Endothelial cell of umbilical vein (primary cell): ENCODE data around the gene MYO5B. TPM values are rescaled to one million over a fixed set of nuclear protein-coding genes. Genes with fewer than 3 reads are reported as not detected.

Experiments used
- BruUV-seq: library from RNA; stranded (reverse); fragments of 400-500 nt; replicated peaks from 2 replicates; lab custom pipeline; 2021; lab: Mats Ljungman, UMichigan
- CTCF ChIA-PET: fragments of 300-600, 350-600 bp; sonication (Branson Sonifier 250); formaldehyde crosslinking; loops from one replicate; lab custom pipeline; 2021; ENCODE audit warnings: antibody characterized with exemption, inconsistent platforms; lab: Charles Lee
- POLR2A ChIA-PET: fragments of 300-600, 350-600 bp; sonication (Branson Sonifier 250); formaldehyde crosslinking; loops from one replicate; lab custom pipeline; 2021; ENCODE audit warnings: antibody characterized with exemption, inconsistent platforms; lab: Charles Lee
- DNase-seq: peaks from one replicate; pipeline ENCODE4 v3.0.0-alpha.2; 2011; ENCODE audit warnings: low read depth, low spot score
- FAIRE-seq: peaks from 2 replicates; lab custom pipeline; 2011; peaks lifted over from hg19 to GRCh38; lab: Jason Lieb, UNC
- H2AFZ ChIP-seq: 2 replicates; pipeline ENCODE4 v1.6.0; 2012; ENCODE audit warnings: low read depth, low read length, control low read depth, inconsistent platforms
- H3K27ac ChIP-seq: 2 replicates; pipeline ENCODE4 v1.5.1; 2011; ENCODE audit warnings: low read depth, mild to moderate bottlenecking, control low read depth, low read length, moderate library complexity; ENCODE audit not compliant: insufficient read depth
- H3K27me3 ChIP-seq, 2 experiments: 2 replicates each; pipeline versions ENCODE4 v1.6.0 to v1.6.1; 2011; ENCODE audit warnings: low read length in 2 of 2, mixed read lengths in 1 of 2; ENCODE audit not compliant: control insufficient read depth in 2 of 2, insufficient read depth in 2 of 2
- H3K36me3 ChIP-seq, 2 experiments: 2 replicates in 1 of 2; 3 replicates in 1 of 2; pipeline ENCODE4 v1.5.1; 2011; ENCODE audit warnings: low read length in 2 of 2, mild to moderate bottlenecking in 1 of 2, moderate library complexity in 1 of 2; ENCODE audit not compliant: control insufficient read depth in 2 of 2, insufficient read depth in 2 of 2; ENCODE audit errors: extremely low read depth in 1 of 2
- H3K4me1 ChIP-seq: 3 replicates; pipeline ENCODE4 v1.5.1; 2011; ENCODE audit warnings: mild to moderate bottlenecking, low read length; ENCODE audit not compliant: control insufficient read depth, insufficient read depth; ENCODE audit errors: extremely low read depth
- H3K4me2 ChIP-seq: 2 replicates; pipeline ENCODE4 v1.6.1; 2011; ENCODE audit warnings: low read length, control low read depth, mixed read lengths; ENCODE audit not compliant: insufficient read depth
- H3K4me3 ChIP-seq, 3 experiments: fragments of 200-600 bp in 1 of 3; sonication (generic), shearing (Covaris generic) in 1 of 3; replicated peaks in 1 of 3; 2 replicates each; pipeline ENCODE4 v1.5.1; 2011 to 2016; ENCODE audit warnings: control low read depth in 3 of 3, low read length in 3 of 3, mild to moderate bottlenecking in 2 of 3, inconsistent platforms in 1 of 3, low read depth in 1 of 3, moderate library complexity in 1 of 3; ENCODE audit not compliant: insufficient read depth in 1 of 3
- H3K79me2 ChIP-seq: 2 replicates; pipeline ENCODE4 v1.6.0; 2012; ENCODE audit warnings: low read length, inconsistent platforms; ENCODE audit not compliant: control insufficient read depth, insufficient read depth
- H3K9ac ChIP-seq: replicated peaks from 2 replicates; pipeline ENCODE3; 2011; ENCODE audit warnings: low read length, control low read depth; ENCODE audit not compliant: insufficient read depth; ENCODE audit errors: extremely low read depth
- H3K9me1 ChIP-seq: replicated peaks from 3 replicates; pipeline ENCODE4 v1.6.0; 2011; ENCODE audit warnings: mild to moderate bottlenecking, low read length; ENCODE audit not compliant: control insufficient read depth, insufficient read depth; ENCODE audit errors: extremely low read depth
- H3K9me3 ChIP-seq: replicated peaks from 2 replicates; pipeline ENCODE4 v1.5.1; 2012; ENCODE audit warnings: low read length, inconsistent platforms; ENCODE audit not compliant: control insufficient read depth, insufficient read depth
- H4K20me1 ChIP-seq: replicated peaks from 2 replicates; pipeline ENCODE3; 2011; ENCODE audit warnings: mild to moderate bottlenecking, low read length; ENCODE audit not compliant: control insufficient read depth, insufficient read depth; ENCODE audit errors: extremely low read depth
- CTCF ChIP-seq, 2 donors: IDR thresholded peaks; 1 replicate in 1 of 2; 2 replicates in 1 of 2; pipeline ENCODE4 v1.5.1; 2011; ENCODE audit warnings: low read length in 2 of 2, mild to moderate bottlenecking in 2 of 2, moderate library complexity in 2 of 2, control low read depth in 1 of 2, inconsistent platforms in 1 of 2, low read depth in 1 of 2; ENCODE audit not compliant: insufficient read depth in 1 of 2; ENCODE audit errors: extremely low read depth in 1 of 2
- EZH2 ChIP-seq: IDR thresholded peaks from 2 replicates; pipeline ENCODE4 v1.6.1; 2012; ENCODE audit warnings: borderline replicate concordance, low read depth, mild to moderate bottlenecking, moderate library complexity, low read length, inconsistent platforms; ENCODE audit not compliant: severe bottlenecking
- FOS ChIP-seq: IDR thresholded peaks from 2 replicates; pipeline ENCODE4 v1.6.1; 2011; ENCODE audit warnings: mild to moderate bottlenecking, low read length, moderate library complexity, borderline replicate concordance; ENCODE audit not compliant: insufficient read depth
- GATA2 ChIP-seq: IDR thresholded peaks from 2 replicates; pipeline ENCODE4 v1.7.0; 2011; ENCODE audit warnings: low read depth, mild to moderate bottlenecking, moderate library complexity, mixed read lengths, low read length; ENCODE audit not compliant: insufficient read length, insufficient read depth
- JUN ChIP-seq: IDR thresholded peaks from 2 replicates; pipeline ENCODE4 v1.6.1; 2011; ENCODE audit warnings: borderline replicate concordance, low read depth; ENCODE audit not compliant: insufficient read length, insufficient read depth
- MAX ChIP-seq: IDR thresholded peaks from 2 replicates; pipeline ENCODE4 v1.6.1; 2011; ENCODE audit not compliant: insufficient read depth, insufficient read length
- MYC ChIP-seq: IDR thresholded peaks from one replicate; pipeline ENCODE4 v1.6.1; 2011; ENCODE audit warnings: mild to moderate bottlenecking, low read depth, low read length
- POLR2A ChIP-seq: IDR thresholded peaks from 2 replicates; pipeline ENCODE4 v1.6.1; 2012; ENCODE audit warnings: low read depth, mild to moderate bottlenecking, control low read depth, low read length
- POLR2AphosphoS5 ChIP-seq: IDR thresholded peaks from 2 replicates; pipeline ENCODE4 v1.6.1; 2012; ENCODE audit warnings: low read depth, mild to moderate bottlenecking, control low read depth, low read length, moderate library complexity; ENCODE audit not compliant: insufficient read depth
- dilution Hi-C: fragments of 300-500 bp; cut with MboI; formaldehyde crosslinking; loops from one replicate; pipeline ENCODE4 v1.15.0; 2019; ENCODE audit warnings: low sequenced_read_pairs; ENCODE audit not compliant: extremely low pct_ligation_motif_present
- intact Hi-C: fragments of 100-400 bp; cut with micrococcal nuclease; formaldehyde crosslinking; loops from one replicate; pipeline ENCODE4 v1.10.0; 2022
- polyA plus RNA-seq, 4 experiments: library from polyadenylated mRNA; depleted of rRNA in 3 of 4; stranded (reverse) in 3 of 4; unstranded in 1 of 4; fragments of >200 nt; gene quantifications; 2 replicates each; pipeline versions ENCODE4 v1.2.1 to v1.2.3, GENCODE V29; 2011 to 2012; ENCODE audit warnings: missing spikeins in 1 of 4
- total RNA-seq: library from RNA; stranded (reverse); gene quantifications from 2 replicates; pipeline ENCODE4 v1.2.3, GENCODE V29; 2021

The MYO5B gene
- total and polyA plus RNA-seq, 2 donors (not counting 3 experiments of a cell fraction or from before 2014, with no cell fraction given): 0.54 to 1.1 TPM

- H3K9ac ChIP-seq: no peak overlapping the region
- no peaks in the 10 kb centered on the region for H4K20me1 ChIP-seq
- peaks cover 2 to 3% of the 10 kb centered on the region in 2 experiments for H3K27me3 ChIP-seq
- no peaks in the 10 kb centered on the region for H3K9me1 ChIP-seq
- FAIRE-seq (no peak), DNase-seq (no peak)
- H3K4me1 ChIP-seq: peaks cover 10% of the 10 kb centered on the region
- no peak overlapping the region for H3K4me2 ChIP-seq
- BruUV-seq: no TSS peak
- ChIA-PET CTCF (interaction anchor here (0.7 to 1.2 kb wide), 2 partner anchors 16 to 169 kb away, joined by 3 read pairs; no protein-coding TSS in a partner anchor), POLR2A (no interaction called here)
- intact Hi-C loops (no loop called here), dilution Hi-C loops (no loop called here)
- H3K9me3 ChIP-seq: no peaks in the 10 kb centered on the region
- no peaks in the 10 kb centered on the region for H3K79me2 ChIP-seq
- no peak for TF ChIP-seq JUN
- TF ChIP-seq CTCF (IDR thresholded peaks at IDR 0.05; ENCODE audit: extremely low read depth in 1 of 2, insufficient read depth in 1 of 2, low read depth in 1 of 2, low read length in 2 of 2): no peak
- no peak for TF ChIP-seq MYC
- TF ChIP-seq POLR2AphosphoS5: no peak
- TF ChIP-seq POLR2A: no peak
- no peak for TF ChIP-seq EZH2
- TF ChIP-seq GATA2: no peak
- no peak for TF ChIP-seq FOS
- TF ChIP-seq MAX: no peak
- no peaks in the 10 kb centered on the region for H3K36me3 ChIP-seq
- H3K27ac ChIP-seq: no peak overlapping the region
- no peak overlapping the region for H2AFZ ChIP-seq
- no peak overlapping the region for H3K4me3 ChIP-seq
Observed at GRCh38 chr18:50034029-50034428, 160.9 kb downstream of the MYO5B start.
